A549 (cell line): ENCODE data around the gene AIG1. TPM values are rescaled to one million over a fixed set of nuclear protein-coding genes. Genes with fewer than 3 reads are reported as not detected.

ENCODE experiments used
- ATAC-seq, 2 experiments: fragments of 200-7000 bp in 1 of 2; fragments of >200 bp in 1 of 2; cut with Nextera tagmentation in 1 of 2; cut with Tn5 transposase in 1 of 2; 3 replicates each; pipeline versions ENCODE4 v1.8.0 to v1.9.1; 2018 to 2020; ENCODE audit warnings: mild to moderate bottlenecking in 1 of 2, moderate library complexity in 1 of 2
- CTCF ChIA-PET: fragments of 300-600 bp; sonication (Branson Sonifier 250); formaldehyde crosslinking; extraction: SDS; loops from one replicate; lab custom pipeline; 2021; ENCODE audit warnings: antibody characterized with exemption, inconsistent platforms; lab: Yijun Ruan, JAX
- POLR2A ChIA-PET: fragments of 350-600 bp; formaldehyde crosslinking; extraction: SDS; loops from one replicate; lab custom pipeline; 2021; ENCODE audit warnings: antibody characterized with exemption, inconsistent platforms; lab: Yijun Ruan, JAX
- DNase-seq, 2 experiments: peaks; one replicate each; pipeline versions ENCODE4 v3.0.0 to v3.0.0-alpha.2; 2011 to 2016; ENCODE audit warnings: low read depth in 1 of 2, low spot score in 1 of 2
- FAIRE-seq: peaks from 2 replicates; lab custom pipeline; 2011; peaks lifted over from hg19 to GRCh38; lab: Jason Lieb, UNC
- H3K27ac ChIP-seq, 2 experiments: fragments of >200 bp; sonication (Bioruptor Twin); formaldehyde crosslinking; 3 replicates each; pipeline ENCODE4 v1.5.1; 2016 to 2017
- H3K4me1 ChIP-seq: fragments of >200 bp; sonication (Bioruptor Twin); formaldehyde crosslinking; 3 replicates; pipeline ENCODE4 v1.6.1; 2016
- H3K4me2 ChIP-seq: fragments of >200 bp; sonication (Bioruptor Twin); formaldehyde crosslinking; 3 replicates; pipeline ENCODE4 v1.6.1; 2016
- H3K4me3 ChIP-seq: fragments of >200 bp; sonication (Bioruptor Twin); formaldehyde crosslinking; 3 replicates; pipeline ENCODE4 v1.5.1; 2016
- H3K9me3 ChIP-seq: fragments of >200 bp; sonication (Bioruptor Twin); formaldehyde crosslinking; 3 replicates; pipeline ENCODE4 v1.6.1; 2016
- ATOH8 ChIP-seq: fragments of 250-450 bp; sonication (Bioruptor Pico); IDR thresholded peaks from 2 replicates; pipeline ENCODE4 v1.5.0; 2020; ENCODE audit warnings: low read depth, mild to moderate bottlenecking, moderate library complexity
- CTCF ChIP-seq: fragments of >200 bp; sonication (Bioruptor Twin); formaldehyde crosslinking; IDR thresholded peaks from 3 replicates; pipeline ENCODE4 v1.5.1; 2016
- EHF ChIP-seq: fragments of 250-450 bp; sonication (Bioruptor Pico); IDR thresholded peaks from 2 replicates; pipeline ENCODE4 v1.5.0; 2020; ENCODE audit warnings: mild to moderate bottlenecking
- ELK1 ChIP-seq: fragments of 150-350 bp; IDR thresholded peaks from 2 replicates; pipeline ENCODE4 v1.6.1; 2014; ENCODE audit warnings: low read depth, mild to moderate bottlenecking, low read length
- ESRRA ChIP-seq: fragments of 150-350 bp; IDR thresholded peaks from 2 replicates; pipeline ENCODE4 v1.6.1; 2014; ENCODE audit warnings: mild to moderate bottlenecking, low read length, borderline replicate concordance
- HMGXB4 ChIP-seq: fragments of 250-450 bp; sonication (Bioruptor Pico); IDR thresholded peaks from 2 replicates; pipeline ENCODE4 v1.5.0; 2021; ENCODE audit warnings: mild to moderate bottlenecking, moderate library complexity, borderline replicate concordance
- HOXB13 ChIP-seq: fragments of 250-450 bp; sonication (Bioruptor Pico); IDR thresholded peaks from 2 replicates; pipeline ENCODE4 v1.5.0; 2020; ENCODE audit warnings: low read depth, mild to moderate bottlenecking, moderate library complexity
- HOXB5 ChIP-seq: fragments of 250-450 bp; sonication (Bioruptor Pico); IDR thresholded peaks from 2 replicates; pipeline ENCODE4 v1.5.0; 2020; ENCODE audit warnings: mild to moderate bottlenecking, moderate library complexity
- JUNB ChIP-seq: fragments of >200 bp; sonication (Bioruptor Twin); formaldehyde crosslinking; IDR thresholded peaks from 2 replicates; pipeline ENCODE4 v1.6.1; 2016
- MAFK ChIP-seq: fragments of 450-650 bp; IDR thresholded peaks from 2 replicates; pipeline ENCODE4 v1.6.1; 2014; ENCODE audit not compliant: partially characterized antibody
- NR3C1 ChIP-seq: fragments of >200 bp; sonication (Bioruptor Twin); formaldehyde crosslinking; IDR thresholded peaks from 3 replicates; pipeline ENCODE4 v1.6.1; 2017
- PBX3 ChIP-seq: IDR thresholded peaks from 2 replicates; pipeline ENCODE4 v1.6.1; 2012
- PHF8 ChIP-seq: fragments of 200-600 bp; sonication (generic); IDR thresholded peaks from 2 replicates; pipeline ENCODE4 v1.6.1; 2016; ENCODE audit warnings: low read depth, mild to moderate bottlenecking, antibody characterized with exemption, moderate library complexity, borderline replicate concordance
- RAD21 ChIP-seq, 2 experiments: fragments of >200 bp in 1 of 2; sonication (Bioruptor Twin) in 1 of 2; formaldehyde crosslinking in 1 of 2; IDR thresholded peaks in 1 of 2; conservative IDR thresholded peaks in 1 of 2; 2 replicates in 1 of 2; 3 replicates in 1 of 2; pipeline ENCODE4 v1.6.1; 2012 to 2018; ENCODE audit warnings: inconsistent platforms in 1 of 2
- RARB ChIP-seq: fragments of 250-450 bp; sonication (Bioruptor Pico); IDR thresholded peaks from 2 replicates; pipeline ENCODE4 v1.8.0; 2021; ENCODE audit warnings: mild to moderate bottlenecking, moderate library complexity
- RNF2 ChIP-seq: fragments of 200-600 bp; sonication (generic); IDR thresholded peaks from 2 replicates; pipeline ENCODE4 v1.6.1; 2016; ENCODE audit warnings: low read depth, mild to moderate bottlenecking, antibody characterized with exemption, moderate library complexity, borderline replicate concordance
- SMC3 ChIP-seq: fragments of >200 bp; sonication (Bioruptor Twin); formaldehyde crosslinking; IDR thresholded peaks from 3 replicates; pipeline ENCODE4 v1.6.1; 2018; ENCODE audit warnings: inconsistent platforms
- TP53 ChIP-seq: fragments of 250-450 bp; sonication (Bioruptor Pico); IDR thresholded peaks from 2 replicates; pipeline ENCODE4 v1.5.0; 2021; ENCODE audit warnings: mild to moderate bottlenecking, moderate library complexity
- USF2 ChIP-seq: fragments of 450-650 bp; IDR thresholded peaks from 2 replicates; pipeline ENCODE4 v1.6.1; 2014; ENCODE audit warnings: antibody characterized with exemption
- ZFP36 ChIP-seq: fragments of 450-650 bp; IDR thresholded peaks from 2 replicates; pipeline ENCODE4 v1.6.1; 2014; ENCODE audit warnings: borderline replicate concordance; ENCODE audit not compliant: partially characterized antibody
- ZNF302 ChIP-seq: fragments of 250-450 bp; sonication (Bioruptor Pico); IDR thresholded peaks from 2 replicates; pipeline ENCODE4 v1.9.0; 2021; ENCODE audit warnings: inconsistent platforms, mild to moderate bottlenecking, moderate library complexity
- WGBS: methylation state at CpG from one replicate; pipeline ENCODE4 v1.1.6; 2017; ENCODE audit errors: missing lambda C conversion rate; 5-methylcytosine and 5-hydroxymethylcytosine counted together
- polyA plus RNA-seq, 4 experiments: library from polyadenylated mRNA; depleted of rRNA in 3 of 4; stranded (reverse); fragments of >200 nt; fragmentation: RNase III in 1 of 4; extraction: RNeasy Plus Mini Kit Qiagen cat#74134 plus additional on column Dnase treatment in 1 of 4; gene quantifications; 2 replicates in 3 of 4; 3 replicates in 1 of 4; pipeline ENCODE4 v1.2.3, GENCODE V29; 2011 to 2017

The AIG1 gene
- polyA plus RNA-seq, 2 of the 4 experiments (the other 2 are of a cell fraction) = 29.5 to 38.3 TPM

- TF ChIP-seq USF2 (no peak), RNF2 (no peak), PBX3 (no peak), EHF (CRISPR knock-in tag) (no peak), PHF8 (no peak), ATOH8 (no peak), ZFP36 (no peak)
- no peak overlapping the region for H3K27ac ChIP-seq
- no peak overlapping the region for H3K4me3 ChIP-seq
- no peak for FAIRE-seq
- H3K9me3 ChIP-seq = no peaks in the 10 kb centered on the region
- ChIA-PET POLR2A (no interaction called here), CTCF (interaction anchor here (1.6 kb wide), 1 partner anchor 332 kb away, joined by 4 read pairs; no protein-coding TSS in a partner anchor)
- no peaks in the 10 kb centered on the region for H3K4me1 ChIP-seq
- no peak for ATAC-seq
- 100% methylated on average over 1 of the region's 1 CpG for whole genome bisulfite sequencing
- no peak for DNase-seq
- no peak overlapping the region for H3K4me2 ChIP-seq
These were observed 37.0 kb upstream of the AIG1 start for GRCh38 chr6:143023695-143024094.

GRCh38 chr6:143024977-143025376 is 35.7 kb upstream of the AIG1 start:
- ATAC-seq = no peak
- Histone ChIP-seq H3K27ac (no peak overlapping the region), H3K4me3 (no peak overlapping the region), H3K4me2 (no peak overlapping the region), H3K9me3 (no peaks in the 10 kb centered on the region)
- ChIA-PET POLR2A (no interaction called here), CTCF (no interaction called here)
- no peak for TF ChIP-seq ZNF302 (CRISPR knock-in tag)
- no peak for TF ChIP-seq TP53
- no peak for TF ChIP-seq HOXB13 (CRISPR knock-in tag)
- TF ChIP-seq, all 56 proteins: peak for 0
- no peaks in the 10 kb centered on the region for H3K4me1 ChIP-seq
- DNase-seq = no peak
- FAIRE-seq = no peak

GRCh38 chr6:143026696-143027449 is 33.8 kb upstream of the AIG1 start:
- ChIA-PET POLR2A (no interaction called here), CTCF (interaction anchor here (0.8 to 1.1 kb wide), 2 partner anchors 15 to 84 kb away, joined by 3 read pairs; no protein-coding TSS in a partner anchor)
- no peak for FAIRE-seq
- Histone ChIP-seq H3K9me3 (no peaks in the 10 kb centered on the region), H3K4me2 (no peak overlapping the region), H3K4me1 (no peaks in the 10 kb centered on the region), H3K4me3 (no peak overlapping the region), H3K27ac (no peak overlapping the region)
- ATAC-seq = peak in 1 of 2 experiments; percentile 42; a peak in 1 of 6 replicates
- peak in 1 of 2 experiments; percentile 4 for DNase-seq
- 41% methylated on average over 5 of the region's 5 CpGs for WGBS
- no peak for TF ChIP-seq NR3C1
- no peak for TF ChIP-seq PHF8
- no peak for TF ChIP-seq ESRRA
- TF ChIP-seq TP53 = no peak
- no peak for TF ChIP-seq RARB (CRISPR knock-in tag)
- peak; percentile 32 to 53; a peak in 3 of 5 replicates for TF ChIP-seq RAD21 (conservative IDR thresholded peaks at IDR 0.05 in 1 of 2, IDR thresholded peaks at IDR 0.05 in 1 of 2)
- TF ChIP-seq HOXB5 (CRISPR knock-in tag) = no peak
- TF ChIP-seq JUNB = no peak
- TF ChIP-seq ELK1 = no peak
- TF ChIP-seq SMC3 = peak; percentile 45
- TF ChIP-seq HMGXB4 = no peak
- peak; percentile 31 for TF ChIP-seq CTCF
- no peak for TF ChIP-seq MAFK
